Measurements from ENCODE around the gene PLPP3.
A peak's percentile ranks its signal among the peaks of the same experiment; 100 is the strongest.

PLPP3 gene

DNA sequence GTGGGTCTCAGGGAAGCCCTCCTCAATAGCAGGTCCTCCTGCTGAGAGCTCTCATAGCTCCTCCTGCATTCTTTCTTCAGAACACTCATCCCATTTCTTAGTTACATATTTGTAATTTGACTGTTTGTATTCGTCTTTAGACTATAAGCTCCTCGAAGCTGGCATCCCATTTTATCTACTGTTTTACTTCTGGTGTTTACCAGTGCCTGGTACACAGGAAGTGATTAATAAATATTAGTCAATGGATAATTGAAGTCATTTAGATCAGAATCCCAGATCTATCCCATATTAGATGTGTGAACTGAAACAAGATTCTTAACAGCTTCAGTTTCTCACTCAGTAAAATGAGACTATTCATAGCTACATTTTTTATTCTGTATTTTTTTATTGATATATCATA lies 88.7 kb downstream of the PLPP3 start:
- Histone ChIP-seq H3K27me3 (replicated peaks in 2 of 5; ENCODE audit: control insufficient read depth in 4 of 5, insufficient read depth in 5 of 5, low read length in 4 of 5) (no peaks in the 10 kb centered on the region), H3K27ac (ENCODE audit: insufficient read depth in 1 of 2, low read depth in 1 of 2, low read length in 2 of 2, poor library complexity in 1 of 2, severe bottlenecking in 2 of 2) (no peak overlapping the region), H3K4me1 (ENCODE audit: control extremely low read depth in 1 of 4, control insufficient read depth in 4 of 4, insufficient read depth in 4 of 4, low read length in 3 of 4) (no peaks in the 10 kb centered on the region), H3K4me3 (ENCODE audit: control insufficient read depth in 1 of 7, extremely low read depth in 1 of 7, insufficient read depth in 4 of 7, low read depth in 2 of 7, low read length in 6 of 7) (no peak overlapping the region), H3K9me3 (ENCODE audit: control extremely low read depth in 1 of 5, control insufficient read depth in 4 of 5, insufficient read depth in 2 of 5, low read depth in 1 of 5, low read length in 4 of 5) (no peaks in the 10 kb centered on the region), H3K36me3 (ENCODE audit: control insufficient read depth in 4 of 4, insufficient read depth in 4 of 4, low read length in 3 of 4) (no peaks in the 10 kb centered on the region)
- ChIA-PET POLR2A (no interaction called here), CTCF (no interaction called here)
- no CpG with 5 or more reads among the region's 2 CpGs for WGBS (ENCODE audit: insufficient coverage)
- no peak for DNase-seq

DNA sequence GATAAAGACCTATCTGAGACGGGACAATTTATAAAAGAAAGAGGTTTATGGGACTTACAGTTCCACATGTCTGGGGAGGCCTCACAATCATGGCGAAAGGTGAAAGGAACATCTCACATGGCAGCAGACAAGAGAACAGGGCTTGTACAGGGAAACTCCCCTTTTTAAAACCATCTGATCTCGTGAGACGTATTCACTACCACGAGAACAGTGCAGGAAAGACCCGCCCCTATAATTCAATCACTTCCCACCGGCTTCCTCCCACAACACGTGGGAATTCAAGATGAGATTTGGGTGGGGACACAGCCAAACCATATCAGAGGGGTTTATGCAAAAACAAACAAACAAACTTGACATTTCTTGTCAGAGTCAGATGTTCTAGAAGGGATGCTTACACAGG lies 89.7 kb downstream of the PLPP3 start:
- POLR2A ChIA-PET, result no interaction called here
- 96% methylated on average over 4 of the region's 8 CpGs for WGBS (ENCODE audit: insufficient coverage)

DNA sequence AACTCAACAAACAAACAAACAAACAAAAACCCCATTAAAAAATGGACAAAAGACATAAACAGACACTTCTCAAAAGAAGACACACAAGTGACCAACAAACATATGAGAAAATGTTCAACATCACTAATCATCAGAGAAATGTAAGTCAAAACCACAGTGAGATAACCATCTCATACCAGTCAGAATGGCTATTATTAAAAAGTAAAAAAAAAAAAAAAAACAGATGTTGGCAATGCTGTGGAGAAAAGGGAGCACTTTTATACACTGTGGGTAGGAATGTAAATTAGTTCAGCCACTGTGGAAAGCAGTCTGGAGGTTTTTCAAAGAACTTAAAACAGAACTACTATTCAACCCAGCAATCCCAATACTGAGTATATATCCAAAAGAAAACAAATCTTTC lies 94.7 kb downstream of the PLPP3 start:
- no peaks in the 10 kb centered on the region for H3K9me3 ChIP-seq (ENCODE audit: control extremely low read depth in 1 of 5, control insufficient read depth in 4 of 5, insufficient read depth in 2 of 5, low read depth in 1 of 5, low read length in 4 of 5)
- H3K4me1 ChIP-seq (ENCODE audit: control extremely low read depth in 1 of 4, control insufficient read depth in 4 of 4, insufficient read depth in 4 of 4, low read length in 3 of 4), result no peaks in the 10 kb centered on the region
- no peak for DNase-seq

More for the DNA sequence above, 89.7 kb downstream of the PLPP3 start:
- H3K9me3 ChIP-seq (ENCODE audit: control extremely low read depth in 1 of 5, control insufficient read depth in 4 of 5, insufficient read depth in 2 of 5, low read depth in 1 of 5, low read length in 4 of 5), result no peaks in the 10 kb centered on the region
- H3K27me3 ChIP-seq (replicated peaks in 2 of 5; ENCODE audit: control insufficient read depth in 4 of 5, insufficient read depth in 5 of 5, low read length in 4 of 5), result no peaks in the 10 kb centered on the region
- H3K36me3 ChIP-seq (ENCODE audit: control insufficient read depth in 4 of 4, insufficient read depth in 4 of 4, low read length in 3 of 4), result no peaks in the 10 kb centered on the region
- no peaks in the 10 kb centered on the region for H3K4me1 ChIP-seq (ENCODE audit: control extremely low read depth in 1 of 4, control insufficient read depth in 4 of 4, insufficient read depth in 4 of 4, low read length in 3 of 4)
- no peak overlapping the region for H3K27ac ChIP-seq (ENCODE audit: insufficient read depth in 1 of 2, low read depth in 1 of 2, low read length in 2 of 2, poor library complexity in 1 of 2, severe bottlenecking in 2 of 2)
- DNase-seq, result no peak
- CTCF ChIA-PET, result no interaction called here
- no peak overlapping the region for H3K4me3 ChIP-seq (ENCODE audit: control insufficient read depth in 1 of 7, extremely low read depth in 1 of 7, insufficient read depth in 4 of 7, low read depth in 2 of 7, low read length in 6 of 7)

DNA sequence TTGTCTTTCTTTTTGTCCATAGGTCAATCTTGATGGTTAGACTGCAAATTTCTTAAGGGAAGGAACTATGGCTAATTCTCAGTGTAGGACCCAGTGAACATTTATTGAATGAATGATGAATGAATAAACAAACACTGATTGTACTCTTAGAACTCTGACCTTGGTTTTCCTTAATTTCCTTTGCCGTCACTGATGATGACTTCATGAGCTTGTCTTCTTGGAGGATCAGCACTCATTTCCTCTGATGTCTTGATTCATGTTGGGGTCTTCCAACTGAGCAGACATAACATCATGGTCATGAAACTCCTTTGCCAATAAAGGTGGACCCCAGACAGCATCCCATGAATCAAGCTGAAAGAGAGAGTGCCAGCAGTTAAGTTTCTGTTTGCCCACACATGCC lies 96.3 kb downstream of the PLPP3 start:
- DNase-seq, result no peak
- WGBS (ENCODE audit: insufficient coverage), result 50% methylated on average over 1 of the region's 1 CpG
- no peak overlapping the region for H3K4me3 ChIP-seq (ENCODE audit: control insufficient read depth in 1 of 7, extremely low read depth in 1 of 7, insufficient read depth in 4 of 7, low read depth in 2 of 7, low read length in 6 of 7)
- H3K4me1 ChIP-seq (ENCODE audit: control extremely low read depth in 1 of 4, control insufficient read depth in 4 of 4, insufficient read depth in 4 of 4, low read length in 3 of 4), result no peaks in the 10 kb centered on the region
- H3K27ac ChIP-seq (ENCODE audit: insufficient read depth in 1 of 2, low read depth in 1 of 2, low read length in 2 of 2, poor library complexity in 1 of 2, severe bottlenecking in 2 of 2), result no peak overlapping the region
- no peaks in the 10 kb centered on the region for H3K9me3 ChIP-seq (ENCODE audit: control extremely low read depth in 1 of 5, control insufficient read depth in 4 of 5, insufficient read depth in 2 of 5, low read depth in 1 of 5, low read length in 4 of 5)
- POLR2A ChIA-PET, result no interaction called here
- peaks cover 0 to 10% (median 7%) of the 10 kb centered on the region in 5 experiments for H3K27me3 ChIP-seq (replicated peaks in 2 of 5; ENCODE audit: control insufficient read depth in 4 of 5, insufficient read depth in 5 of 5, low read length in 4 of 5)
- CTCF ChIA-PET, result no interaction called here
- no peaks in the 10 kb centered on the region for H3K36me3 ChIP-seq (ENCODE audit: control insufficient read depth in 4 of 4, insufficient read depth in 4 of 4, low read length in 3 of 4)

More for the DNA sequence above, 94.7 kb downstream of the PLPP3 start:
- ChIA-PET CTCF (interaction anchor here (0.6 kb wide), 1 partner anchor 58 kb away, joined by 3 read pairs; no protein-coding TSS in a partner anchor), POLR2A (no interaction called here)
- no peaks in the 10 kb centered on the region for H3K36me3 ChIP-seq (ENCODE audit: control insufficient read depth in 4 of 4, insufficient read depth in 4 of 4, low read length in 3 of 4)
- no peak overlapping the region for H3K27ac ChIP-seq (ENCODE audit: insufficient read depth in 1 of 2, low read depth in 1 of 2, low read length in 2 of 2, poor library complexity in 1 of 2, severe bottlenecking in 2 of 2)
- H3K27me3 ChIP-seq (replicated peaks in 2 of 5; ENCODE audit: control insufficient read depth in 4 of 5, insufficient read depth in 5 of 5, low read length in 4 of 5), result no peaks in the 10 kb centered on the region
- H3K4me3 ChIP-seq (ENCODE audit: control insufficient read depth in 1 of 7, extremely low read depth in 1 of 7, insufficient read depth in 4 of 7, low read depth in 2 of 7, low read length in 6 of 7), result no peak overlapping the region

DNA sequence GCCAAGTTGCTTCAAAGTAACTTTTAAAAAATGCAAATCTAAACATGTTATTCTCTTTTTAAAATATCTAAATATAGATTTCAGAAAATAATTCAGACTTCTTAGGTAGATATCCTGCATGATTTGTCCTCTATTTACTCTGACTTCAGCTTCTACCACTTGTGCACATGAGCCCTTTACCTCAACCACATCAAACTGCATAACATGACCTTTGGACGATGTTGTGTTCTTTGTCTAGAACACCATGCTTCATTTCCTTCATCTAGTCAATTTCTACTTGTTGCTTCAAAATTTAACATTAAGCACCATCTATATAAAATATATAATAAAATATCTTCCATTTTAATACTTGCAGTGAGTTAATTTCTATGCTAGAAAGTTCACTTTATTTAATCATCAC lies 96.9 kb downstream of the PLPP3 start:
- ChIA-PET POLR2A (no interaction called here), CTCF (no interaction called here)
- Histone ChIP-seq H3K27me3 (replicated peaks in 2 of 5; ENCODE audit: control insufficient read depth in 4 of 5, insufficient read depth in 5 of 5, low read length in 4 of 5) (peaks cover 0 to 13% (median 7%) of the 10 kb centered on the region in 5 experiments), H3K9me3 (ENCODE audit: control extremely low read depth in 1 of 5, control insufficient read depth in 4 of 5, insufficient read depth in 2 of 5, low read depth in 1 of 5, low read length in 4 of 5) (no peaks in the 10 kb centered on the region), H3K36me3 (ENCODE audit: control insufficient read depth in 4 of 4, insufficient read depth in 4 of 4, low read length in 3 of 4) (no peaks in the 10 kb centered on the region), H3K4me3 (ENCODE audit: control insufficient read depth in 1 of 7, extremely low read depth in 1 of 7, insufficient read depth in 4 of 7, low read depth in 2 of 7, low read length in 6 of 7) (no peak overlapping the region), H3K4me1 (ENCODE audit: control extremely low read depth in 1 of 4, control insufficient read depth in 4 of 4, insufficient read depth in 4 of 4, low read length in 3 of 4) (peaks cover 0 to 4% (median 4%) of the 10 kb centered on the region in 4 experiments), H3K27ac (ENCODE audit: insufficient read depth in 1 of 2, low read depth in 1 of 2, low read length in 2 of 2, poor library complexity in 1 of 2, severe bottlenecking in 2 of 2) (no peak overlapping the region)
- DNase-seq, result no peak
- WGBS (ENCODE audit: insufficient coverage), result no CpG with 5 or more reads among the region's 1 CpG

DNA sequence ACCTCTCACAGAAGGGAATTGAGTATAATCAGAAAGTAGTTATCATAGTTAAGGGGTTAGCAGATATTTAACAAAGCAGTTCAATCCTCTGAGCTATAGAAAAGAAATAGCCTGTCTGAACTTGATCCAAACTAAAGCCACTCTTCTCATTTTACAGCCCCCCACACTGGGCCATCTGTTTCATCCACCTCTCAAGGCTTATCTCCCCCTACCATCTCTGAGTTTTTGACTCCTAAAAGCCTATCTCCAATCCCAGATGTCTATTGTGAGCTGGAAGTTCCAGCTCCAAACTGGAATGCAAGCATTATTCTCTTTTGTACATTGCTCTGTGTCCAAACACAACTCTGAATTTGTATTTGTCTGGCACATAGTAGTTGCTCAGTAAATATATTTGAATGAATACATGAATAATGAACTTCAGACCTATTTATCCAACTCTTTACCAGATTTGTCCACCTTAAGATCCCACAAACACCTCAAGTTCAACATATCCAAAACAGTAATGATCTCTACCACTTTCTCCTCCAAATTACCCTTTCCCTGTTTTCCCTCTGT lies 98.1 kb downstream of the PLPP3 start:
- Histone ChIP-seq H3K9me3 (ENCODE audit: control extremely low read depth in 1 of 5, control insufficient read depth in 4 of 5, insufficient read depth in 2 of 5, low read depth in 1 of 5, low read length in 4 of 5) (no peaks in the 10 kb centered on the region), H3K27ac (ENCODE audit: insufficient read depth in 1 of 2, low read depth in 1 of 2, low read length in 2 of 2, poor library complexity in 1 of 2, severe bottlenecking in 2 of 2) (no peak overlapping the region), H3K27me3 (replicated peaks in 2 of 5; ENCODE audit: control insufficient read depth in 4 of 5, insufficient read depth in 5 of 5, low read length in 4 of 5) (peaks cover 0 to 23% (median 16%) of the 10 kb centered on the region in 5 experiments), H3K36me3 (ENCODE audit: control insufficient read depth in 4 of 4, insufficient read depth in 4 of 4, low read length in 3 of 4) (no peaks in the 10 kb centered on the region), H3K4me3 (ENCODE audit: control insufficient read depth in 1 of 7, extremely low read depth in 1 of 7, insufficient read depth in 4 of 7, low read depth in 2 of 7, low read length in 6 of 7) (no peak overlapping the region), H3K4me1 (ENCODE audit: control extremely low read depth in 1 of 4, control insufficient read depth in 4 of 4, insufficient read depth in 4 of 4, low read length in 3 of 4) (peaks cover 0 to 9% (median 8%) of the 10 kb centered on the region in 4 experiments)
- CTCF ChIA-PET, result no interaction called here
- POLR2A ChIA-PET, result no interaction called here
- DNase-seq, result no peak

DNA sequence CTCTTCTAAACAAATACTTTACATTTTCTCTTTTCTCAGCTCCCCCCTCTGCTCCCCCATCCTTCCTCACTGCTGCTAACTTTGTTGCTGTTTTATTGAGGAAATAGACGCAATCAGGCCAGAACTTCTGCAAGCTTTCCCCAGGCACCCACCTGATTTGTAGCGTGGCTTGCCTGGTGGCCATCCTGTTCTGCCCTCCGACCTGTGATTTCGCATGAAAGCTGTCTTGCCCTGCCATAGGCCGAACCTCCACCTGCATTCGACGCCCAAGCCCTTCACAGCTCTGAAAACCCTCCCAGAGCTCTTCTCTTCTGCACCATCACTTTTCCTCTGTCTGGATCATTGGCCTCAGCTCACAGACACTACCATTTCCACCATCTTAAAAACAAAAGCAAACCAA lies 100.6 kb downstream of the PLPP3 start:
- no peak overlapping the region for H3K27ac ChIP-seq (ENCODE audit: insufficient read depth in 1 of 2, low read depth in 1 of 2, low read length in 2 of 2, poor library complexity in 1 of 2, severe bottlenecking in 2 of 2)
- H3K4me3 ChIP-seq (ENCODE audit: control insufficient read depth in 1 of 7, extremely low read depth in 1 of 7, insufficient read depth in 4 of 7, low read depth in 2 of 7, low read length in 6 of 7), result no peak overlapping the region
- DNase-seq, result peak in 1 of 3 donors; percentile 3
- 89% methylated on average over 7 of the region's 7 CpGs for WGBS (ENCODE audit: insufficient coverage)
- no peaks in the 10 kb centered on the region for H3K9me3 ChIP-seq (ENCODE audit: control extremely low read depth in 1 of 5, control insufficient read depth in 4 of 5, insufficient read depth in 2 of 5, low read depth in 1 of 5, low read length in 4 of 5)
- peaks cover 0 to 9% (median 8%) of the 10 kb centered on the region in 4 experiments for H3K4me1 ChIP-seq (ENCODE audit: control extremely low read depth in 1 of 4, control insufficient read depth in 4 of 4, insufficient read depth in 4 of 4, low read length in 3 of 4)
- ChIA-PET POLR2A (no interaction called here), CTCF (no interaction called here)
- peaks cover 2 to 23% (median 16%) of the 10 kb centered on the region in 5 experiments for H3K27me3 ChIP-seq (replicated peaks in 2 of 5; ENCODE audit: control insufficient read depth in 4 of 5, insufficient read depth in 5 of 5, low read length in 4 of 5)
- H3K36me3 ChIP-seq (ENCODE audit: control insufficient read depth in 4 of 4, insufficient read depth in 4 of 4, low read length in 3 of 4), result no peaks in the 10 kb centered on the region

All from common myeloid progenitor, CD34-positive (primary cell).